OCI-LY7 (cell line): Measurements from ENCODE around the gene MRNIP. TPM values are rescaled to one million over a fixed set of nuclear protein-coding genes. Genes with fewer than 3 reads are reported as not detected.
A peak's percentile ranks its signal among the peaks of the same experiment; 100 is the strongest.

ENCODE experiments used
- BruUV-seq: library from RNA; stranded (reverse); fragments of 400-500 nt; replicated peaks from 2 replicates; lab custom pipeline; 2021; lab: Mats Ljungman, UMichigan
- CTCF ChIA-PET: fragments of 300-600 bp; sonication (Branson Sonifier 250); formaldehyde crosslinking; loops from one replicate; lab custom pipeline; 2022; ENCODE audit warnings: antibody characterized with exemption; ENCODE audit not compliant: unreplicated experiment; lab: Charles Lee
- POLR2A ChIA-PET: fragments of 300-600 bp; sonication (Branson Sonifier 250); formaldehyde crosslinking; loops from one replicate; lab custom pipeline; 2022; ENCODE audit warnings: antibody characterized with exemption; lab: Charles Lee
- DNase-seq: peaks from one replicate; pipeline ENCODE4 v3.0.0-alpha.2; 2015; ENCODE audit warnings: low spot score
- H2AFZ ChIP-seq: fragments of 200-600 bp; sonication (generic), shearing (Covaris generic); 2 replicates; pipeline ENCODE4 v1.6.1; 2014; ENCODE audit warnings: mild to moderate bottlenecking, antibody characterized with exemption, low read length, moderate library complexity
- H3K27ac ChIP-seq: fragments of 200-600 bp; sonication (generic); 2 replicates; pipeline ENCODE4 v1.5.1; 2014; ENCODE audit warnings: mixed run types, low read depth, mild to moderate bottlenecking, moderate library complexity, low read length, inconsistent platforms; ENCODE audit not compliant: poor library complexity, severe bottlenecking
- H3K36me3 ChIP-seq: fragments of 200-600 bp; sonication (generic); 2 replicates; pipeline ENCODE4 v1.6.1; 2014; ENCODE audit warnings: mild to moderate bottlenecking, antibody characterized with exemption, low read length, moderate library complexity, mixed read lengths; ENCODE audit not compliant: insufficient read depth
- H3K4me1 ChIP-seq: fragments of 200-600 bp; sonication (generic); 2 replicates; pipeline ENCODE4 v1.5.1; 2014; ENCODE audit warnings: mild to moderate bottlenecking, low read length; ENCODE audit not compliant: insufficient read depth, poor library complexity, severe bottlenecking
- H3K4me2 ChIP-seq: fragments of 200-600 bp; sonication (generic); 2 replicates; pipeline ENCODE4 v1.6.1; 2014; ENCODE audit warnings: mild to moderate bottlenecking, low read length
- H3K4me3 ChIP-seq: fragments of 200-600 bp; sonication (generic); 2 replicates; pipeline ENCODE4 v1.5.1; 2014; ENCODE audit warnings: mild to moderate bottlenecking, low read depth, low read length; ENCODE audit not compliant: poor library complexity, severe bottlenecking
- H3K79me2 ChIP-seq: fragments of 200-600 bp; sonication (generic); 2 replicates; pipeline ENCODE4 v1.6.1; 2016; ENCODE audit warnings: low read depth, mild to moderate bottlenecking, low read length, moderate library complexity, mixed read lengths; ENCODE audit not compliant: insufficient read depth
- H3K9me2 ChIP-seq: fragments of 200-600 bp; sonication (generic); 2 replicates; pipeline ENCODE4 v1.6.1; 2016; ENCODE audit warnings: mild to moderate bottlenecking, low read length, mixed read lengths; ENCODE audit not compliant: insufficient read depth
- H3K9me3 ChIP-seq: fragments of 200-600 bp; sonication (generic); 2 replicates; pipeline ENCODE4 v1.6.1; 2014; ENCODE audit warnings: mild to moderate bottlenecking, mixed run types, low read length, mixed read lengths
- H4K20me1 ChIP-seq: fragments of 200-600 bp; sonication (generic); 2 replicates; pipeline ENCODE4 v1.6.1; 2014; ENCODE audit warnings: mild to moderate bottlenecking, antibody characterized with exemption, low read length, moderate library complexity, mixed read lengths; ENCODE audit not compliant: insufficient read depth
- EZH2phosphoT487 ChIP-seq: fragments of 200-600 bp; sonication (generic); IDR thresholded peaks from 2 replicates; pipeline ENCODE4 v1.6.1; 2018; ENCODE audit warnings: low read depth, borderline replicate concordance, mild to moderate bottlenecking, mixed run types, antibody characterized with exemption, low read length, moderate library complexity, mixed read lengths
- intact Hi-C: fragments of 100-400 bp; cut with micrococcal nuclease; formaldehyde crosslinking; loops from one replicate; pipeline ENCODE4 v1.10.0; 2022; ENCODE audit not compliant: unreplicated experiment
- total RNA-seq, 2 experiments: library from RNA; depleted of rRNA in 1 of 2; stranded (reverse); fragments of >200 nt in 1 of 2; shearing (Covaris generic) in 1 of 2; gene quantifications; 2 replicates each; pipeline ENCODE4 v1.2.3, GENCODE V29; 2014 to 2022
- TF ChIP-seq, protein P1 (sequence below): fragments of 200-600 bp; sonication (generic); conservative IDR thresholded peaks from 2 replicates; pipeline ENCODE4 v1.5.1; 2014; ENCODE audit warnings: mild to moderate bottlenecking, antibody characterized with exemption, low read length, moderate library complexity, mixed read lengths

The MRNIP gene
- total RNA-seq, 2 experiments from 2014 or later, result 70.5 to 78.7 TPM

DNA sequence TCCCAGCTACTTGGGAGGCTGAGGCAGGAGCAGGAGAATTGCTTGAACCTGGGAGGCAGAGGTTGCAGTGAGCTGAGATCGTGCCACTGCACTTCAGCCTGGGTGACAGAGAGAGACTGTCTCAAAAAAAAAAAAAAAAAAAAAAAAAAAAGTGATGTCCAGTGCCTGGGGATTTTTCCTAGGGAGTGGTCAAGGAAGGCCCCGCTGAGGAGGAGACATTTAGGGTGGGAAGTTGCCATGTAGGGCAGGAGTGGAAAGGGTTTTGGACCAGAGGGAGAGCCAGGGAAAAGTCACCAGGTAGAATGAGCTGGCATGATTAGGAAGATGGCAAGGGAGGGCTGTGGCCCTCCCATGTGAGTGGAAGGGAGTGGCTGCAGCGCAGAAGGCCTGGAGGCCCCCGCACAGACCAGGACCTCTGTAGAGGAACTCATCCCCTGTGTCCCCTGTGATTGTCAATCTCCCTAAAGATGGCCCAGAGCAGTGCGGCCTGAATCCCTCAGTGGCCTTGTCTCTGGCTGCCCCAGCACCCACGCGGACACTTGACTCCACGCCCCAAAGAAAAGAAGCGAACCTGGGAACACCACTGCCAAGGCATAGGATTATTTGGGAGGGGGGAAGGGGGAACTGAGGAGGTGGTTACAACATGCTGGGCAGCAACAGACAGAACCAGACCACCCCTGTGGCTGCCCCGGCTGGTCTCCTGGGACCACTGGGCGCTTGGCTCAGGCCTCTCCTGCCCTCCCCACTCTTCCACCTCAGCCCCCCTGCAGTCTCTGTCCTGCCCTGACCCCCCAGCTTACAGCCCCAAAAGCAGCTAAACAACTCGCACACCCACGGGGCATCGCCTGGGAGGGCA lies 40.5 kb downstream of the MRNIP start:
- intact Hi-C loops, result no loop called here
- peaks cover 32% of the 10 kb centered on the region for H3K4me1 ChIP-seq
- ChIA-PET POLR2A (interaction anchor here (0.7 to 1.6 kb wide), 3 partner anchors 37 to 1386 kb away, joined by 3 to 6 read pairs (median 5); no protein-coding TSS in a partner anchor), CTCF (no interaction called here)
- no TSS peak for BruUV-seq
- H3K4me2 ChIP-seq, result peak overlapping the region; percentile 95
- H3K36me3 ChIP-seq, result peaks cover 6% of the 10 kb centered on the region; the same call in 1 of the 2 replicates
- peak overlapping the region; percentile 43; the same call in 1 of the 2 replicates for H2AFZ ChIP-seq
- TF ChIP-seq EZH2phosphoT487, result no peak
- TF ChIP-seq, protein P1, sequence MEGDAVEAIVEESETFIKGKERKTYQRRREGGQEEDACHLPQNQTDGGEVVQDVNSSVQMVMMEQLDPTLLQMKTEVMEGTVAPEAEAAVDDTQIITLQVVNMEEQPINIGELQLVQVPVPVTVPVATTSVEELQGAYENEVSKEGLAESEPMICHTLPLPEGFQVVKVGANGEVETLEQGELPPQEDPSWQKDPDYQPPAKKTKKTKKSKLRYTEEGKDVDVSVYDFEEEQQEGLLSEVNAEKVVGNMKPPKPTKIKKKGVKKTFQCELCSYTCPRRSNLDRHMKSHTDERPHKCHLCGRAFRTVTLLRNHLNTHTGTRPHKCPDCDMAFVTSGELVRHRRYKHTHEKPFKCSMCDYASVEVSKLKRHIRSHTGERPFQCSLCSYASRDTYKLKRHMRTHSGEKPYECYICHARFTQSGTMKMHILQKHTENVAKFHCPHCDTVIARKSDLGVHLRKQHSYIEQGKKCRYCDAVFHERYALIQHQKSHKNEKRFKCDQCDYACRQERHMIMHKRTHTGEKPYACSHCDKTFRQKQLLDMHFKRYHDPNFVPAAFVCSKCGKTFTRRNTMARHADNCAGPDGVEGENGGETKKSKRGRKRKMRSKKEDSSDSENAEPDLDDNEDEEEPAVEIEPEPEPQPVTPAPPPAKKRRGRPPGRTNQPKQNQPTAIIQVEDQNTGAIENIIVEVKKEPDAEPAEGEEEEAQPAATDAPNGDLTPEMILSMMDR, result no peak
- H3K79me2 ChIP-seq, result peaks cover 22% of the 10 kb centered on the region; the same call in 1 of the 2 replicates
- H4K20me1 ChIP-seq, result peaks cover 4% of the 10 kb centered on the region; the same call in 1 of the 2 replicates
- peak overlapping the region; percentile 59 for H3K27ac ChIP-seq
- DNase-seq, result no peak
- no peaks in the 10 kb centered on the region for H3K9me3 ChIP-seq
- H3K9me2 ChIP-seq, result no peaks in the 10 kb centered on the region
- H3K4me3 ChIP-seq, result peak overlapping the region; percentile 99

DNA sequence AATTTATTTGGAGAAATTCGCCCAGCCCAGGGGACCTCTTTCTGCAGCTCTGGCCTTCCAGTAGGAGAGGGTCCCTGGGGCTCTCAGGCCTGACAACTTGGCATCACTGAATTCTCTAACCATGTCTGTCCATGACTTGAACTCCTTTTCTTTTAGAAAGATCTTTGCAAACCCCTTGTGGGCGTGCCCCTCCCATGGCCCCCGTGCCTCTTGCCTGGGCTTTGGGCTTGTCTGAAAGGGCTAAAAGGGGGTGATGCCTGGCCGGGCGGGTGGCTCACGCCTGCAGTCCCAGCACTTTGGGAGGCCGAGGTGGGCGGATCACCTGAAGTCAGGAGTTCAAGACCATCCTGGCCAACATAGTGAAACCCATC lies 41.2 kb downstream of the MRNIP start:
- no TSS peak for BruUV-seq
- TF ChIP-seq, protein P1, result no peak
- TF ChIP-seq EZH2phosphoT487, result no peak
- no peak overlapping the region for H3K27ac ChIP-seq
- no peak overlapping the region for H3K4me3 ChIP-seq
- no peaks in the 10 kb centered on the region for H3K36me3 ChIP-seq
- H4K20me1 ChIP-seq, result peaks cover 4% of the 10 kb centered on the region; the same call in 1 of the 2 replicates
- H3K79me2 ChIP-seq, result peaks cover 16% of the 10 kb centered on the region; the same call in 1 of the 2 replicates
- no peak overlapping the region for H2AFZ ChIP-seq
- peaks cover 30% of the 10 kb centered on the region for H3K4me1 ChIP-seq
- intact Hi-C loops, result no loop called here
- ChIA-PET POLR2A (no interaction called here), CTCF (no interaction called here)
- no peaks in the 10 kb centered on the region for H3K9me2 ChIP-seq
- DNase-seq, result no peak
- no peaks in the 10 kb centered on the region for H3K9me3 ChIP-seq
- no peak overlapping the region for H3K4me2 ChIP-seq
